Neural cell (in vitro differentiated cells): ENCODE results near the gene CLDN15. TPM values are rescaled to one million over a fixed set of nuclear protein-coding genes. Genes with fewer than 3 reads are reported as not detected.

ENCODE experiments used
- H2AFZ ChIP-seq: fragments of 200-600, 300-800 bp; sonication (generic), shearing (Covaris generic); 2 replicates; pipeline ENCODE4 v1.6.0; 2014; ENCODE audit warnings: low read depth, mild to moderate bottlenecking, antibody characterized with exemption, low read length, moderate library complexity
- H3F3A ChIP-seq: fragments of 200-600 bp; shearing (Covaris generic); 2 replicates; pipeline ENCODE4 v1.6.1; 2016; ENCODE audit warnings: mild to moderate bottlenecking, moderate library complexity, mixed read lengths, antibody characterized with exemption, low read length; ENCODE audit not compliant: insufficient read depth, poor library complexity, severe bottlenecking
- H3K27ac ChIP-seq: fragments of 200-600, 300-800 bp; sonication (generic), shearing (Covaris generic); 2 replicates; pipeline ENCODE4 v1.5.1; 2014; ENCODE audit warnings: mild to moderate bottlenecking, low read length, moderate library complexity
- H3K27me3 ChIP-seq: fragments of 300-800, 200-600 bp; sonication (generic), shearing (Covaris generic); 2 replicates; pipeline ENCODE4 v1.6.0; 2014; ENCODE audit warnings: mild to moderate bottlenecking, low read depth, low read length, moderate library complexity; ENCODE audit not compliant: insufficient read depth
- H3K36me3 ChIP-seq: fragments of 300-800, 200-600 bp; sonication (generic), shearing (Covaris generic); 2 replicates; pipeline ENCODE4 v1.5.1; 2014; ENCODE audit warnings: mild to moderate bottlenecking, antibody characterized with exemption, low read length, moderate library complexity; ENCODE audit not compliant: insufficient read depth
- H3K4me2 ChIP-seq: fragments of 300-800, 200-600 bp; sonication (generic), shearing (Covaris generic); 2 replicates; pipeline ENCODE4 v1.6.0; 2014; ENCODE audit warnings: mild to moderate bottlenecking, low read length
- H3K4me3 ChIP-seq: fragments of 300-800, 200-600 bp; sonication (generic), shearing (Covaris generic); 2 replicates; pipeline ENCODE4 v1.5.1; 2014; ENCODE audit warnings: mild to moderate bottlenecking, low read length, moderate library complexity
- H3K79me2 ChIP-seq: fragments of 200-600 bp; shearing (Covaris generic); replicated peaks from 2 replicates; pipeline ENCODE4 v1.6.0; 2014; ENCODE audit warnings: mild to moderate bottlenecking, low read length, moderate library complexity; ENCODE audit not compliant: insufficient read depth
- H3K9ac ChIP-seq: fragments of 300-800, 200-600 bp; sonication (generic), shearing (Covaris generic); 2 replicates; pipeline ENCODE4 v1.6.1; 2016; ENCODE audit warnings: mild to moderate bottlenecking, low read length, mixed read lengths
- H3K9me2 ChIP-seq: fragments of 200-600 bp; shearing (Covaris generic); 2 replicates; pipeline ENCODE4 v1.6.1; 2016; ENCODE audit warnings: mild to moderate bottlenecking, low read length, mixed read lengths; ENCODE audit not compliant: insufficient read depth
- H3K9me3 ChIP-seq: fragments of 200-600, 300-800 bp; sonication (generic), shearing (Covaris generic); 2 replicates; pipeline ENCODE4 v1.6.1; 2016; ENCODE audit warnings: mild to moderate bottlenecking, mixed run types, low read length, moderate library complexity, mixed read lengths
- H4K20me1 ChIP-seq: fragments of 200-600 bp; shearing (Covaris generic); 2 replicates; pipeline ENCODE4 v1.6.1; 2016; ENCODE audit warnings: mild to moderate bottlenecking, mixed run types; ENCODE audit not compliant: insufficient read depth
- CTCF ChIP-seq: fragments of 450-650 bp; IDR thresholded peaks from 2 replicates; pipeline ENCODE4 v1.5.1; 2014; ENCODE audit warnings: antibody characterized with exemption, mild to moderate bottlenecking, moderate library complexity; ENCODE audit not compliant: poor library complexity, severe bottlenecking
- EP300 ChIP-seq: fragments of 450-650 bp; conservative IDR thresholded peaks from 2 replicates; pipeline ENCODE4 v1.6.1; 2014; ENCODE audit warnings: antibody characterized with exemption, mild to moderate bottlenecking, moderate library complexity; ENCODE audit not compliant: poor library complexity, severe bottlenecking
- EZH2 ChIP-seq: fragments of 200-600, 300-800 bp; shearing (Covaris generic), sonication (generic); IDR thresholded peaks from 2 replicates; pipeline ENCODE4 v1.6.1; 2014; ENCODE audit warnings: antibody characterized with exemption, low read length, borderline replicate concordance, mild to moderate bottlenecking; ENCODE audit not compliant: insufficient read depth, poor library complexity, severe bottlenecking
- MXI1 ChIP-seq: fragments of 450-650 bp; conservative IDR thresholded peaks from 2 replicates; pipeline ENCODE4 v1.6.1; 2014; ENCODE audit warnings: antibody characterized with exemption, mild to moderate bottlenecking; ENCODE audit not compliant: poor library complexity, severe bottlenecking
- POLR2AphosphoS5 ChIP-seq: IDR thresholded peaks from 2 replicates; pipeline ENCODE4 v1.6.1; 2012
- RAD21 ChIP-seq: fragments of 450-650 bp; conservative IDR thresholded peaks from 2 replicates; pipeline ENCODE4 v1.6.1; 2014; ENCODE audit warnings: antibody characterized with exemption, mild to moderate bottlenecking, moderate library complexity
- REST ChIP-seq: IDR thresholded peaks from 2 replicates; pipeline ENCODE4 v1.6.1; 2012; ENCODE audit warnings: borderline replicate concordance
- SMC3 ChIP-seq: fragments of 450-650 bp; conservative IDR thresholded peaks from 2 replicates; pipeline ENCODE4 v1.6.1; 2014; ENCODE audit warnings: antibody characterized with exemption, mild to moderate bottlenecking, moderate library complexity; ENCODE audit not compliant: poor library complexity
- TAF1 ChIP-seq: IDR thresholded peaks from 2 replicates; pipeline ENCODE4 v1.6.1; 2012; ENCODE audit warnings: low read depth
- polyA plus RNA-seq: library from polyadenylated mRNA; depleted of rRNA; stranded (reverse); fragments of >200 nt; gene quantifications from 2 replicates; pipeline ENCODE4 v1.2.3, GENCODE V29; 2014

CLDN15 gene
- polyA plus RNA-seq, 1 donor from 2014 or later = 10.9 TPM

GRCh38 chr7:101273206-101273605 is 35.6 kb upstream of the CLDN15 start:
- Histone ChIP-seq H3K36me3 (no peaks in the 10 kb centered on the region), H3K79me2 (no peaks in the 10 kb centered on the region), H3K4me2 (no peak overlapping the region), H3F3A (no peaks in the 10 kb centered on the region), H4K20me1 (no peaks in the 10 kb centered on the region), H3K9ac (no peak overlapping the region), H3K4me3 (no peak overlapping the region), H2AFZ (no peak overlapping the region), H3K27ac (no peak overlapping the region), H3K27me3 (no peaks in the 10 kb centered on the region), H3K9me2 (no peaks in the 10 kb centered on the region), H3K9me3 (no peaks in the 10 kb centered on the region)
- TF ChIP-seq EZH2 (no peak), TAF1 (no peak), MXI1 (no peak), SMC3 (no peak), REST (no peak), EP300 (no peak), POLR2AphosphoS5 (no peak), RAD21 (no peak), CTCF (no peak)

GRCh38 chr7:101271021-101271420 is 33.4 kb upstream of the CLDN15 start:
- H3K36me3 ChIP-seq = no peaks in the 10 kb centered on the region
- no peak for TF ChIP-seq POLR2AphosphoS5
- TF ChIP-seq MXI1 = no peak
- TF ChIP-seq EP300 = no peak
- TF ChIP-seq TAF1 = no peak
- TF ChIP-seq CTCF = no peak
- TF ChIP-seq SMC3 = no peak
- no peak for TF ChIP-seq REST
- TF ChIP-seq EZH2 = no peak
- TF ChIP-seq RAD21 = no peak
- no peaks in the 10 kb centered on the region for H3K9me2 ChIP-seq
- no peak overlapping the region for H3K4me3 ChIP-seq
- no peaks in the 10 kb centered on the region for H3F3A ChIP-seq
- no peak overlapping the region for H3K4me2 ChIP-seq
- H3K27me3 ChIP-seq = no peaks in the 10 kb centered on the region
- no peaks in the 10 kb centered on the region for H4K20me1 ChIP-seq
- H3K27ac ChIP-seq = no peak overlapping the region
- H3K79me2 ChIP-seq = no peaks in the 10 kb centered on the region
- H2AFZ ChIP-seq = no peak overlapping the region
- no peaks in the 10 kb centered on the region for H3K9me3 ChIP-seq
- H3K9ac ChIP-seq = no peak overlapping the region
